DLD1 (cell line): ENCODE results near the gene MEF2A.
"Not testable (repeated sequence)": the region's sequence is repeated elsewhere in the genome, so short reads cannot be mapped to it uniquely, and the experiment has no call there.

ENCODE experiments used
- in situ Hi-C: cut with HindIII; loops from 2 replicates; pipeline ENCODE4 v1.10.0; 2017; ENCODE audit warnings: low sequenced_read_pairs

MEF2A gene

DNA sequence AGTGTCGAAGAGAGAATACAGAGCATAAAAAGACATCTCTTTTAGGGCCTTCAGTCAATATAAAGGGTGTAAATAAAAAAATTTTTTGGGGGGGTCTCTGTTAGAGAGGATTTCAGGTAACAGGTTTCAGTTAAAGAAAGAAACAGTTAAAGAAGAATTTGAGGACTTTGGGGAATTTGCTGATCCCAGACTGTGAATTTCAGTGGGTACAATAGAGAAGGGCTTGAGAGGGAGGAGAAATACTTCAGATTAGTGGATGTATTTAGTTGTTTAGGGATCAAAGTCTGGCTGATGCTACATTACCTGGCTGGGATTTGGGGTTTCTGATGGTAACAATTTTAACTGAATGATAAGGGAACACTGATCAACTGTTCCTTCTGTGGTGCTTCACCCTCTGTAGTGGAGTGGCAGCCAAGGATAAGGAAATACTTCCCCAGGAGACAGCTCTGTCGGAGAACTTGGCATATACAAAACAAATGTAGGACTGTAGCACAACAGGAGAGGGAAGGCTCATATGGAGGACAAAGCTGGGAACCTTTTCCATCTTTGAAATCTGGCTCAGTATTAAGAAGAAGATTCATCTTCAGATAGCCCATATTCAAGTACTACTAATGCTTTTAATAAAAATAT, 79.2 kb downstream of the MEF2A start:
- in situ Hi-C loops = no loop called here

DNA sequence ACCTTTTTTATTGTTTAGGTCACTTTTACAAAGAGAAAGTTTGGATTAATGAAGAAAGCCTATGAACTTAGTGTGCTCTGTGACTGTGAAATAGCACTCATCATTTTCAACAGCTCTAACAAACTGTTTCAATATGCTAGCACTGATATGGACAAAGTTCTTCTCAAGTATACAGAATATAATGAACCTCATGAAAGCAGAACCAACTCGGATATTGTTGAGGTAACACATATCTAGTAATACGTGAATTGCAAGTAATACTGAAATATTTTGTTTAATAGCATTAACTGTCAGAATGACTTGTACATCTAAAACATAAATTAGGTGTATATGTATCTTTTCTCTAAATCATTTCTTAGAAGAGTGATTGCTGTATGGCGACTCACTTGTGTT, 79.8 kb downstream of the MEF2A start:
- in situ Hi-C loops = no loop called here

DNA sequence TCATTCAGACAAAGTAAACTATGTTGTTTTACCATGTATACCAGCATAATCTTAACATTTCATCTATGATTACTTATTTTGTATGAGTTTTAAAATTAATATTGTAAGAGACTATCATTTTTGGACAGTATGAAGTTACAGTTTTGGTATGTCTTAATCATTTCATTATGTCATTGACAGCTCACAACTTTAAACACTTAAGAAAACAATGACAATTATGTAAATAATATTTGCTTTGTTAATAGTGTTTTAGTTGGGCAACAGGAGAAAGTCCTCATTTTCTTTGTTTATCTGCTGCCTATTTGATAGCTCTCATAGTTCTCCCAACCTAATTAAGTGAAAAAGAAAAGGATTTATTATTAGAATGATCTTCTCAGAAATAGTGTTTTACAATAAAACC, 80.2 kb downstream of the MEF2A start:
- in situ Hi-C loops = no loop called here

DNA sequence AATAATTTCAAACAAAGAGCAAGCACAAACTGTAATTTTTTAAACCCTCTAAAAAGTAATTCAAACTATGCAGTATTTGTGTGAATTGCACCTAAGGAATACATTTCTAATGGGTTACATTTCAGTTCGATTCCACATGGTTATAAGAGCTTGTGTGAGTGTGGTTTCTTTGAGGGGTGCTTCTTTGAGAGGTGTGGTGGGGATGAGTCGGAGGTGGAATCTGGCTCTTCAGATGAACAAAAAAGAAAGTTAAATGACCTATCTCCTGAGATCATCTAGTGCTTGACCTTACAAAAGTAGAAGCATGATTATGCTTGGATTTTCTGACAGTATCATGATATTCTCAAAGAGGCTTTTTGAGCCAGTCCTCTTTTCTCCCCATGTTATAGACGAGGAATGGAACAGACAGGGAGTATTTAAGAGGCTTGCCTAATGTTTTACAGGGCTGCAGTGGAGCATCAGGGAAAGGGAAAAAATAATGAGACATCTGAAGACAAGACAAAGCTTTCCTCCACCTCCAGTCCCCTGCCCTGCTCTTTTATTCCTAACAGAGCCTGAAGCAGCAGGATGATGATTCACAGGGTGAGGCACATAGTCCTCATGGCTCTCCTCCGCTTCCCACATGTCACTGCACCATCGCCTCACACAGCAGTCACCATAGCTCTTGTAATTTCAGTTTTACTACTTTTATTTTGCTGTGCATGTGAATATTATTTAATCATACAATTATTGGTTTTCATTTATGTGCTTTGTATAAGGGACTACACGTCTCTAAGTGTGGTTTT, 85.4 kb downstream of the MEF2A start:
- in situ Hi-C loops = no loop called here

DNA sequence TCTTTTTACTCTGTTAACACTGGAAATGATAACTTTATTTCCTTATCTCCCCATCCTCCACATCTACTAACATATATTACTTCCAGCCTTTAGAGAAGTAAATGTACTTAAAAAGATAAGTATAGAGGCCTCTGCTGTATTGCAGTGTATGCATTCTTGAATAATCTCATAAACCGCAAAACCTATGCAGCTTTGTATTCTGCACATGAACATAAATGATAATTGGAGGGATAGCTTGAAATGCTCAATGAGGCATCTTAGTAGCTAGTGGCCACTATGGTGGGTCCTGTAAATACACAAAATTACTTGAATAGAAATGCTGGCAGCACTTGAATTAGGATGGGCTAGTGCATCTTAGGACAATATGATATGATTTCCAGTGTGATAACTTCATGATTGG, 90.4 kb downstream of the MEF2A start:
- in situ Hi-C loops = no loop called here

DNA sequence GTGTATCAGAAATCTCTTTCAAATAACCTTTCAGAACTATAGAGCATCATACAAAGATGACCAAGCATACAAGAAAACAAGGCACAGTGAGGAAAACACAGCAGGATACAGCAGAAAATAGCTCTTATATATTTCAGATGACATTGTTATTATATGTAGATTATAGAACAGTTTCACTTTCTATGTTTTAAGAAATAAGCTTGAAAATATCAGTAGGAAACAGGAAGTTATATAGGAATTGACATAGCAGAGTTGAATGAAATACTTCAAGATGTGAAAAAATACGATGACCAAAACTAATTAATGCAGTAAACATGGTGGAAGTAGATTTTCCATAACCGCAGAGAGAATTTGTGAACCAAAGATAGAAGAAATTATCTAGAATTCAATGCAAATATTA, 92.2 kb downstream of the MEF2A start:
- in situ Hi-C loops = no loop called here

DNA sequence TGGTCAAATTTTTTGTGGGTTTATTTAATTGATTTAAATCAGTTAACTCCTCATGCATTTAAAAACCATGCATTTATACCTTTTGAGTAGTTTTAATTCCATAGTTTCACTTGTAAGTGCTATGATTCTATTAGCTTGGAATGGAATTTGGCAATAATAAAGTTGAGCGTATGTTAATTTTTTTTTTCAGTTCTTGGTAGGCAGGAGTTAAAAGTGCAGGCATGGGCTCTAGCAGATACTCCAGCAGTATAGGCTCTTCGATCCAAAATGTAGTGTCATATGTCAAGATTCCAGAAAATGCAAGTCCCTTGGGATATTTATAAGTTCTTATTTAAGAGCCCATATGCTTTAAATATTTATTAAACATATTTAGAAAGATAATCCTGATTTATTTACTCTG, 97.1 kb downstream of the MEF2A start:
- in situ Hi-C loops = no loop called here

DNA sequence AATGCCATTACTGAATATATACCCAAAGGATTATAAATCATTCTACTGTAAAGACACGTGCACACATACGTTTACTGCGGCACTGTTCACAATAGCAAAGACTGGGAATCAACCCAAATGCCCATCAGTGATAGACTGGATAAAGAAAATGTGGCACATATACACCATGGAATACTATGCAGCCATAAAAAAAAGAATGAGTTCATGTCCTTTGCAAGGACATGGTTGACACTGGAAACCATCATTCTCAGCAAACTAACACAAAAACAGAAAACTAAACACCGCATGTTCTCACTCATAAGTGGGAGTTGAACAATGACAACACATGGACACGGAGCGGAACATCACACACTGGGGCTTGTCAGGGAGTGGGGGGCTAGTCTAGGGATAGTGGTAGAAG, 100.3 kb downstream of the MEF2A start:
- in situ Hi-C loops = not testable (repeated sequence)

DNA sequence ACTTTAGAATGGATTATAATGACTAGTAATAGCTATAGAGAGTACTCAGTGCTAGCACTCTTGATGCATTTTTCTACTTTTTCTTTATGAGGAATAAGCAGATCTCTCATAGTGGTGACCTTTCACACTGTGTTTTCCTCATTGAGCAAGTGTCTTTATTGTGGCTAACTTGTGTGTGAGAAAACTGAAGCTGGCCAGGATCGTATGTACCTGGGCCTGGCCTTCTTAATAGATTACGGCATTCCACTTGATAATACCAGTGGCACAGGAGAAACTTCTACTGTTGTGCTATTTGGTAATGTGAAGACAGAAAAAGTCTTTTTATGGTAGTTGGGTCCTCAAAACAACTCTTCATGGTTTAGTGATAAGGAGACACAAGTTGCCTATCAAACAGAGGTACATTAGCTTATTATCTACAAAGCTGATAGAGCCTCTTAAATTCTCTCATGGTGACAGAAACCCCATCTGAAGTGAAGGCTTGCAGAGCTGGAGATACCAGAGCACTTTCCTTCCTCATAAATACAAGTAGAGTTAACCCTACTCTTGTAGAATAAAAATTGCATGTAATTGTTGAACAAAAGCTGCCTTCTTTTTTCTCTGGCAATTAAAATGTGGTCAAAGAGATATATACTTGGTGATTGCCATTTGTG, 102.9 kb downstream of the MEF2A start:
- in situ Hi-C loops = no loop called here

DNA sequence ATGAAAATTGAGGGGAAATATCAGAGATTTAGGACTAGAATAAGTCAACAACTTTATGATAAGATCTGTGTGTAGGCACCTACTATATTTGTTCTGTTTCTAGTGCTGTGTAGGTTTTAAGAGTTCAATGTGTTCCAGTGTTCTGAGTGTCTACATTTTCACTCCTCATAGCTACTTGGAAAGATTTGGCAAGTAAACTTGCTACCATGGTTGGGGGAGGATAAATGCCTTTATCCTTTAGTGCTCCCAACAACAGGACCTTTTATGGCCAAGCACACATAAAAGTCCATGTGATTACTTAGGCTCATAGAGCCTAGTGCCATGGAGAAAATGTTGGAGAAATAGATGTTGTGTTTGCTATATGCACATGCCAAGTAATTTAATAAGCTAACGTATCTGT, 103.5 kb downstream of the MEF2A start:
- in situ Hi-C loops = no loop called here

DNA sequence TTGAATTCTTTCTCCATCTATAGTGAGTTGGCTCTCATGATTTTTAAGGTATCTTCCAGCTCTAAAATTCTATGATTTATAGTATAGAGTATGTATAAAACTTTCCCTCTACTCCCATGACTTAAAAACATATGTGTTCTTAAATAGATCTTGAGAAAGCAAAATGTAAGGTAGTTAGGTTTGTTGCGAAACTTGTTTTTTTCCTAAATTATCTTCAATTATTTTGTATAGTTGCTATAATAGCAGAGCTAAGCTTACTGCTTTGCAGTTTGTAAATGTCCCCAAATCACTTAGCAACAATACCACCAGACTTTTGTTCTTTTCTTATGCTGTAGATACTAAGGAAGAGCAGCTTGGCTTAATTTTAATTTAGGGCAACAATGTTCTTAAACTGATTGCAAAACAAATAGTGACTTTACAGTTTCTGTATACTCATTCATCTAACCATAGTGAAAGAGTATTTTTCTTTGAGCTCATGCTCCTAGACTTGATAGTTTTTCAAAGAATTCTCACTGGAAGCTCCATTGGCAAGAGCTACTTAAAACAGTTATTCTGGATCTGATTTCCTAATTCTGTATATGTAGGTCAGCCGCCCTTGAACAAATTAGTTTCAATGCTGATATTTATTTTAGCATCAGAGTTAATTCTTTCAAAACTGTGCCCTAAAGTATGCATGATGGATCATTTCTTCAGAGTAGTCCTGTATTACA, 106.3 kb downstream of the MEF2A start:
- in situ Hi-C loops = no loop called here

DNA sequence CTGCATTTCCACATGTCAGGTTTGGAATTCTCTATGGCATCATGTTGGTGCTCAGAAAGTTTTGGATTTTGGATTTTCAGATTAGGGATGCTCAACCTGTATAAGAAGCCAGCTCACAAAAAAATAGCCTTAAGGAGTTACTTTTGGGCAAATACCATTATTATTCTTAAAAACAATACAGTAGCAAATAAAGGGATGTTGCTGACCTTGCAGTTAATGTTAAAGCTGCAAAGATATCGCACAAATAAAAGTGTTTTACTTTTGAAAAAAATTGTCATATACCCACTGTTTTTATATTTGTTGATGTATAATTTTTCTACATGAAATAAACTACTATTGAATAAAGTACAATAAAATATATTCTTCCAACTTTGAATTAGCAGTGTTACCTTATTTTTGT, 107.3 kb downstream of the MEF2A start:
- in situ Hi-C loops = no loop called here

DNA sequence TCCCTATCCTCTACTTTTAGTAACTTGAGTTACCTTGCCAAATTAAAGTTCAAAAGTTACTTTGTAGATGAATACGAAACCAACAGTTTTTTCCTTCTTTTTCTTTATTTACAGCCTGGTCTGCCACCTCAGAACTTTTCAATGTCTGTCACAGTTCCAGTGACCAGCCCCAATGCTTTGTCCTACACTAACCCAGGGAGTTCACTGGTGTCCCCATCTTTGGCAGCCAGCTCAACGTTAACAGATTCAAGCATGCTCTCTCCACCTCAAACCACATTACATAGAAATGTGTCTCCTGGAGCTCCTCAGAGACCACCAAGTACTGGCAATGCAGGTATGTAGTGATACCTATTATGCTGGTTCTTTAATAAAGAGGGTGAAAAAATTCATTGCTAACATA, 108.5 kb downstream of the MEF2A start:
- in situ Hi-C loops = no loop called here

DNA sequence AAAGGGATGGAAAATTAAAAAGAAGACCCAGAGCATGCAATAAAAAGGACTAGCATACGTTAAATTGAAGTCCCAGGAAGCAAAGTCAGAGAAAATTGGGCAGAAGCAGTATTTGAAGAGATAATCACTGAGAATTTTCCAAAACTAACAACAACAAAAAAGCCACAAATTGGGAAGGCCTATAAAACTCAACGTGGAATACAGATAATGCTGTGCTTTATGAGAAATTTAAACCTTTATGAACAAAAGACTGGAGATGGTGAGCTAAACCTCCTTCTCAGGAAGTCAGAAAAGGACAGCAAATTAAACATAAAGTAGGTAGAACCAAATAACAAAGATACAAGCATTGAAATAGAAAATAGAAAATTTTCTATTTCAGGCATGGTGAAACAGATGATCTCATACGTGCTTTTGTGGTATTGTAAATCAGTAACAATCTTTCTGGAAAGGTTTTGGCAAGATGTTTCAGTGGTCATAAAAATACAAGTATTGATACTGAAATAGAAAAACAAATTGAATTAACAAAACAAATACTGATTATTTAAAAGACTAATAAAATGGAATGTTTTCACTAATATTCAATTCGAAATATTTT, 111.9 kb downstream of the MEF2A start:
- in situ Hi-C loops = no loop called here

DNA sequence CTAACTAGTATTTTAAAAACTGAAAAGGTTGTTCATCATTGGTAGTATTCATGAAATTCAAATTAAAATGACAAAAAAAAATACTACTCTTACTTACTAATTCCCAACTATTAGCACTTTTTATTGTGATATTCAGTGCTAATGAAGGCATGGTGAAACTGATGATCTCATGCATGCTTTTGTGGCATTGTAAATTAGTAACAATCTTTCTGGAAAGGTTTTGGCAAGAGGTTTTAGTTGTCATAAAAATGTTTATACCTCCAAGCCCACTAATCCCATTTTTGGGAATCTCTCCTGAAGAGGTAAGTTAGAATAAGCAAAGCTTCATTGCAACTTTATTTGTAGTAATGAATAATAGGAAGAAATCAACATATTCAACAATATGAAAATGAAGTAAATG, 114.5 kb downstream of the MEF2A start:
- in situ Hi-C loops = no loop called here

DNA sequence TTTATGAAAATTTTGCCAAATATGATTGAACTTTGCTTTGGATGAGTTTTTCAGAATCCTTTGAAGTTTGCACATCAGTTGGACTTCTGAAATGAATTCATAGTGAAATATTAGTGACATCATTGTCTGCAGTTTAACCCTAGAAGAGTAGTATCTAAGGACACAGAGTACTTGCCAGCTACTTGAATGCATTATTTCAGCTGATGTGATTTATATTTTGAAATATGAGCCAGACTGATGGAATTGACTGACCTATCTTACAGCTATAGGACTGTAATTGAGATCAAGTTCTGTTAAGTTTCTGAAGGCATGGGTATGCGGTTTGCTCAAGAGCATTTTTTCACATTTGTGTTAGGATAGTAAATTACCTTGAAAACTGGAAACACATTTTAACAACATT, 116.2 kb downstream of the MEF2A start:
- in situ Hi-C loops = no loop called here

DNA sequence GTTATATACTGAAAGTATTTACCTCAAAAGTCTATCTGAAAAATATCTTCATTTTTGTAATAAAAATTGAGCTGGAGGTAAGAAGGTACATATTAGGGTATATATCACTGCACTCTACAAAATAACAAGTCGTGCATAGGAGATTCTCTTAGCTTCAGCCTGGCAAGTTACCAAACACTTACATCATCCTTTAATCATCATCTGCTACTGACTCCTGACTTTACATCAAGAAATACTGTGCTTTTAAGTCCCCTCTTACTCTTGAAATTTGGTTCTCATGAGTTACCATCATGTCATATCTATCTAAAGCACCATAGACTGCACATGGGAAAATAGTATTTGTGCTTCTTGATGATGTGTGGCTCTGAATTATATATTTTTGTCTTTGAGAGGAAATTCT, 116.7 kb downstream of the MEF2A start:
- in situ Hi-C loops = no loop called here

DNA sequence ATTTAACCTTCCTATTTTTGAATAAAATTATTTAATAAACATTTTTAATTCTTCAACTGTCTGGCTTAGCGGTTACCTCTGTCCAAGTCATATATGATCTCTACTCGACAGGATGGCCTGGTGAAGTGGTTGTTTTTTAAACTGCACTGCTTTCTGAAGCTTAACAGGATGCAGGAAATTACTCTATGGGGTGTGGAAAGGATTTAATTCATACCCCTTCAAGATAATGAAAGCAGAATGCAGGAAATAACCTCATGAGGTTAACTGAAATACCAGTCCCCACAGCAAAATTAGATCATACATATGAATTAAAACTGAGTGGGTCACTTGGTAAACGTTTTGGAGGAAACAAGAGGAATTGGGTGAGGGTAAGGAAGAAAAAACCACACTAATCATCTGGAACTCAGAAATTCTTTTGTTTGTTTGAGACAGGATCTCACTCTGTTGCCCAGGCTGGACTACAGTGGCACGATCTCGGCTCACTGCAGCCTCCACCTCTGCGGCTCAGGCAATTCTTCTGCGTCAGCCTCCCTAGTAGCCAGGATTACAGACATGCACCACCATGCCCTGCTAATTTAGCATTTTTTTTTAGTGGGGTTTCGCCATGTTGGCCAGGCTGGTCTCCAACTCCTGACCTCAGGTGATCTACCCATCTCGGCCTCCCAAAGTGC, 117.4 kb downstream of the MEF2A start:
- in situ Hi-C loops = no loop called here

DNA sequence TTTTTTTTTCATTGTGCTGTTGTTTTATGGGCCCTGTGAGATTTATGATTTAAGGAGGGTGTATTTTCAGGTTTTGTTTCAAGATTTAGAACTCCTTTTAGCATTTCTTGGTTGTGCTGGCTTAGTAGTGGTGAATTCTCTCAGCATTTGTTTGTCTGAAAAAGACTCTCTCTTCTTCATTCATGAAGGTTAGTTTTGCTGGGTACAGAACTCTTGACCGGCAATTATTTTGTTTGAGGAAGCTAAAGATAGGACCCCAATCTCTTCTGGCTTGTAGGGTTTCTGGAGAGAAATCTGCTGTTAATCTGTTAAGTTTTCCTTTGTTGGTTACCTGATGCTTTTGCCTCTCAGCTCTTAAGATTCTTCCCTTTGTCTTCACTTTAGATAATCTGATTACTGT, 120.5 kb downstream of the MEF2A start:
- in situ Hi-C loops = no loop called here

DNA sequence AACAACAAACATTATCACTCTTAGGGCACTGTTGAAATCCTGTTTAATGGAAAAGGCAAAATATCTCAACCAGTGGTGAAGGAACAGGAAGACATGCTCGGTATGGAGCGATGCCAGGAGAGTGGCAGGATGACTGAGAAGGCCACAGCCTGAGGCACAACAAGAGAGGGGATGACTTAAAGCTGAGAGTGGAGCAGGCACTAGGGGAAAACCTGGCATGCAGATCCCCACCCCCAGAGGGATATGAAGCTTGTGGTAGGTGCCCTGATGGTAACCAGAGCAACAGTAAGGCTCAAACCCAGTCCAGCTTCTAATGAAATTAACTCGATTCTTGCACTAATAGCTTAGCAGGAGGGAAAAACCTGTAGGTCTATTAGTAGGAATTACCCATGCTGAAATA, 127.0 kb downstream of the MEF2A start:
- in situ Hi-C loops = no loop called here

DNA sequence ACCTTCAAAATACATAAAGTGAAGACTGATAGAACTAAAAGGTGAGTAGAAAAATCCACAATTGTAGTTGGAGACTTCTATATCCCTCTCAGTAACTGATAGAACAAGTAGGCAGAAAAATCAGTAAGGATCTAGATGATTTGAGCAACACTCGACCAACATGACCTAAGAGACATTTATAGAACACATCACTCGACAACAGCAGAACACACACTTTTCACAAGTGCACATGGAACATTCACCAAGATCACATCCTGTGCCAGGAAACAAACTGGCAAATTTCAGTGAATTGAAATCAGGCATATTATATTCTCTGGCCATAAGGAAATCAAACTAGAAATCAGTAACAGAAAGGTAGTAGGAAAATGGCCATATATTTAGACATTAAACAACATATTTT, 130.3 kb downstream of the MEF2A start:
- in situ Hi-C loops = no loop called here
